Coronary artery (tissue), 2 donors: ENCODE results near the gene SMIM35.

ENCODE experiments used
- DNase-seq: peaks from one replicate; pipeline ENCODE4 v3.0.0-alpha.2; 2017; ENCODE audit warnings: low spot score
- H3K27ac ChIP-seq, 2 donors: fragments of 200-600 bp; sonication (generic); one replicate each; pipeline ENCODE4 v1.5.1; 2016 to 2019
- H3K4me3 ChIP-seq: fragments of 200-600 bp; sonication (generic); 2 replicates; pipeline ENCODE4 v1.5.1; 2016; ENCODE audit warnings: mild to moderate bottlenecking, moderate library complexity
- CTCF ChIP-seq: fragments of 200-600 bp; sonication (generic); IDR thresholded peaks from one replicate; pipeline ENCODE4 v1.5.1; 2019; ENCODE audit warnings: antibody characterized with exemption

Gene SMIM35

GRCh38 chr11:118109231-118109630 is 22.5 kb upstream of the SMIM35 start:
- no peak overlapping the region for H3K4me3 ChIP-seq
- no peak for DNase-seq
- TF ChIP-seq CTCF = no peak
- H3K27ac ChIP-seq = no peak overlapping the region

- no peak for TF ChIP-seq CTCF
- DNase-seq = no peak
- Histone ChIP-seq H3K27ac (no peak overlapping the region), H3K4me3 (no peak overlapping the region)
These were observed 21.8 kb upstream of the SMIM35 start for GRCh38 chr11:118108513-118108912.

DNA sequence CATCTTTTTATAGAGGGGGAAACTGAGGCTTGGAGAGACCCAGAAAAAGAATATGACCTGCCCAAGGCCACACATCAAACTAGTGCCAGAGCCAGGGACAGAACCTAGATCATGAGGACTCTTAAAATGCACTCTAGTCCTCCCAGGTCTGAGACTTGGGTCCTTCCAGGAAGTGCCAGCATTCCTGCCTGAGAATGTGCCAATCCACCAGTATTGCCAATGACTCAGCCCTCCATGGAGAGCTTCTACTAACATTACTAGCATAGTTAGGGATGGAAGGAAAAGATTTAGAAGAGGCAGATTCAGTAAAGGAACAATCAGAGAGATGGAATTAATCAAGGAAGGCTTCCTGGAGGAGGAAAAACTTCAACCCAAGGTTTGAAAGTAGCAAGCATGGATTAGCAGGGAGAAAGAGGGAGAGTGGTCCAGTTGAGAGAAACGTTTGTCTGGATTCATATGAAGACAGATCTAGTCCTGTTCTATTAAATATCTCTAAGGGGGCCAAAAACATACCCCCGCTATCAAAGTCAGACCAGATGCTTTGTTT is 20.1 kb upstream of the SMIM35 start:
- TF ChIP-seq CTCF = no peak
- no peak for DNase-seq
- Histone ChIP-seq H3K27ac (no peak overlapping the region), H3K4me3 (no peak overlapping the region)

GRCh38 chr11:118105657-118106305 is 19.0 kb upstream of the SMIM35 start:
- Histone ChIP-seq H3K27ac (no peak overlapping the region), H3K4me3 (no peak overlapping the region)
- TF ChIP-seq CTCF = no peak
- no peak for DNase-seq

- H3K4me3 ChIP-seq = no peak overlapping the region
- TF ChIP-seq CTCF = no peak
- no peak for DNase-seq
- H3K27ac ChIP-seq = no peak overlapping the region
These were observed 17.7 kb upstream of the SMIM35 start for GRCh38 chr11:118104491-118104890.

GRCh38 chr11:118102721-118103261 is 16.0 kb upstream of the SMIM35 start:
- Histone ChIP-seq H3K27ac (no peak overlapping the region), H3K4me3 (no peak overlapping the region)
- no peak for TF ChIP-seq CTCF
- no peak for DNase-seq

DNA sequence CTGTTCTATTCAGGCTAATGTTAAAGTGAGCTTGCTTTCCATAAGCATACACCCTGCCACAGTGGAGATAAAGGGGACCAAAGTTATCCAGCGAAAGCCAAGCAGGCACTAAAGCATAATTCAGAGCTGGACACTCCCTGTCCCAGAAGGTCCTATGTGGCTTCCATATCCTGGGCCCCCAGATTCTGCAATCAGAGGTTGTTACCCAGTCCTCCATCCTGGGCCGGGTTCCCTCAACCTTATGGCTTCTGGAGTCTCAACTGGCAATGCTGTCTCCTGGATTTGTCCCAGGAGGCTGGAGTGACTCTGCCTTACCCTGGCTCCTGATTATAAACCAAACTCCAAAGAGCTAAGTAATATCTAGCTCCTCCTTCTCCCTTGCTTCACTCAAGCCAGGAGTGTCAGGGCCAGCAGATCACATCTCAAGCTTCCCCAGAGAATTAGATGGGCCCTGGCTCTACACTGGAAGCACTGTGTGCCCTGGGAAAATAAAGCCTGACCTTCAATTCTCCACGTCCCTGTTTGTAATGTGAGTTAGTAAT is 14.0 kb upstream of the SMIM35 start:
- TF ChIP-seq CTCF = no peak
- no peak overlapping the region for H3K4me3 ChIP-seq
- no peak for DNase-seq
- no peak overlapping the region for H3K27ac ChIP-seq
